ENCODE results near the gene SLC30A2.

SLC30A2 gene

GRCh38 chr1:26084844-26085243 is 38.9 kb upstream of the SLC30A2 start:
- DNase-seq (ENCODE audit: low read depth in 2 of 2) = no peak
- H3K4me3 ChIP-seq (replicated peaks in 1 of 2; ENCODE audit: low read depth in 2 of 2, low read length in 2 of 2) = no peak overlapping the region
- no peak for TF ChIP-seq CTCF (IDR thresholded peaks at IDR 0.05; ENCODE audit: low read depth, low read length)

- DNase-seq (ENCODE audit: low read depth in 2 of 2) = no peak
- no peak for TF ChIP-seq CTCF (IDR thresholded peaks at IDR 0.05; ENCODE audit: low read depth, low read length)
- no peak overlapping the region for H3K4me3 ChIP-seq (replicated peaks in 1 of 2; ENCODE audit: low read depth in 2 of 2, low read length in 2 of 2)
Observed at GRCh38 chr1:26084091-26084561, 38.2 kb upstream of the SLC30A2 start.

- peak in 1 of 2 donors; percentile 33 for DNase-seq (ENCODE audit: low read depth in 2 of 2)
- H3K4me3 ChIP-seq (replicated peaks in 1 of 2; ENCODE audit: low read depth in 2 of 2, low read length in 2 of 2) = no peak overlapping the region
- TF ChIP-seq CTCF (IDR thresholded peaks at IDR 0.05; ENCODE audit: low read depth, low read length) = no peak
Observed at GRCh38 chr1:26083208-26083607, 37.3 kb upstream of the SLC30A2 start.

- TF ChIP-seq CTCF (IDR thresholded peaks at IDR 0.05; ENCODE audit: low read depth, low read length) = no peak
- no peak overlapping the region for H3K4me3 ChIP-seq (replicated peaks in 1 of 2; ENCODE audit: low read depth in 2 of 2, low read length in 2 of 2)
- DNase-seq (ENCODE audit: low read depth in 2 of 2) = no peak
Observed at GRCh38 chr1:26082020-26082350, 36.1 kb upstream of the SLC30A2 start.

- no peak for DNase-seq (ENCODE audit: low read depth in 2 of 2)
- no peak for TF ChIP-seq CTCF (IDR thresholded peaks at IDR 0.05; ENCODE audit: low read depth, low read length)
Observed at GRCh38 chr1:26081267-26082019, 35.5 kb upstream of the SLC30A2 start.

GRCh38 chr1:26079960-26080814 is 34.3 kb upstream of the SLC30A2 start:
- no peak for TF ChIP-seq CTCF (IDR thresholded peaks at IDR 0.05; ENCODE audit: low read depth, low read length)
- DNase-seq (ENCODE audit: low read depth in 2 of 2) = no peak
- no peak overlapping the region for H3K4me3 ChIP-seq (replicated peaks in 1 of 2; ENCODE audit: low read depth in 2 of 2, low read length in 2 of 2)

More at GRCh38 chr1:26081267-26082019, 35.5 kb upstream of the SLC30A2 start:
- H3K4me3 ChIP-seq (replicated peaks in 1 of 2; ENCODE audit: low read depth in 2 of 2, low read length in 2 of 2) = no peak overlapping the region
